Measurements from ENCODE around the gene SLC16A9.
"Not testable (repeated sequence)": the region's sequence is repeated elsewhere in the genome, so short reads cannot be mapped to it uniquely, and the experiment has no call there.

SLC16A9 gene

GRCh38 chr10:59734014-59734462, 24.4 kb upstream of the SLC16A9 start:
- POLR2A ChIA-PET = no interaction called here
- TF ChIP-seq FOXA1 (IDR thresholded peaks at IDR 0.05) (no peak), CTBP1 (IDR thresholded peaks at IDR 0.05; ENCODE audit: borderline replicate concordance) (no peak), ELF4 (IDR thresholded peaks at IDR 0.05) (no peak), ZNF384 (IDR thresholded peaks at IDR 0.05) (no peak), FOXK2 (IDR thresholded peaks at IDR 0.05) (no peak), BHLHE40 (IDR thresholded peaks at IDR 0.05; ENCODE audit: borderline replicate concordance) (no peak), PKNOX1 (IDR thresholded peaks at IDR 0.05) (no peak), ARNT (IDR thresholded peaks at IDR 0.05) (no peak), L3MBTL2 (conservative IDR thresholded peaks at IDR 0.05) (no peak), FOXM1 (IDR thresholded peaks at IDR 0.05; ENCODE audit: borderline replicate concordance) (no peak), SP1 (IDR thresholded peaks at IDR 0.05) (no peak), TARDBP (IDR thresholded peaks at IDR 0.05) (no peak), LEF1 (IDR thresholded peaks at IDR 0.05; ENCODE audit: borderline replicate concordance) (no peak), NFRKB (IDR thresholded peaks at IDR 0.05) (no peak), HDGF (IDR thresholded peaks at IDR 0.05; ENCODE audit: borderline replicate concordance) (no peak), SUZ12 (IDR thresholded peaks at IDR 0.05) (no peak)
- no peak for DNase-seq (ENCODE audit: extremely low spot score)
- CTCF ChIA-PET = no interaction called here

GRCh38 chr10:59733321-59734013, 23.8 kb upstream of the SLC16A9 start:
- POLR2A ChIA-PET; CTCF ChIA-PET; DNase-seq (ENCODE audit: extremely low spot score): not testable (repeated sequence)

DNA sequence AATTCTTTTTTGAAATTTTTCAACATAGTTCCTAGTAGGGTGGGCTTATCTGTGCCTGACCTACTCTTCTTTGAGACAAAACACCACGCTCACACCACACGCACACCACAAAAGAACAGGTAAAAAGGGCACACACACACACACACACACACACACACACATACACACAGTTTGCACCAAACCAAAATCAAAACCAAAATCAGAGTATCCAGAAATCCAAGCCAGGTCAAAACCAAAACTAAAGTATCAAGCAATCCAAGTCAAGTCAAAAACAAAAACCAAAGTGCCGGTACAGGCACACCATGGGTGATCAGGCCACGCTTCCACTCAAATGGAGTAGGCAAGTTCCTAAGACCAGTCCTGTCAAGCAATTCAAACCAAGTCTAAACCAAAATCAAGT, 23.2 kb upstream of the SLC16A9 start:
- POLR2A ChIA-PET; CTCF ChIA-PET; DNase-seq (ENCODE audit: extremely low spot score): not testable (repeated sequence)

- DNase-seq (ENCODE audit: extremely low spot score); CTCF ChIA-PET; POLR2A ChIA-PET: not testable (repeated sequence)
Measured at GRCh38 chr10:59729167-59729566, 19.5 kb upstream of the SLC16A9 start.

DNA sequence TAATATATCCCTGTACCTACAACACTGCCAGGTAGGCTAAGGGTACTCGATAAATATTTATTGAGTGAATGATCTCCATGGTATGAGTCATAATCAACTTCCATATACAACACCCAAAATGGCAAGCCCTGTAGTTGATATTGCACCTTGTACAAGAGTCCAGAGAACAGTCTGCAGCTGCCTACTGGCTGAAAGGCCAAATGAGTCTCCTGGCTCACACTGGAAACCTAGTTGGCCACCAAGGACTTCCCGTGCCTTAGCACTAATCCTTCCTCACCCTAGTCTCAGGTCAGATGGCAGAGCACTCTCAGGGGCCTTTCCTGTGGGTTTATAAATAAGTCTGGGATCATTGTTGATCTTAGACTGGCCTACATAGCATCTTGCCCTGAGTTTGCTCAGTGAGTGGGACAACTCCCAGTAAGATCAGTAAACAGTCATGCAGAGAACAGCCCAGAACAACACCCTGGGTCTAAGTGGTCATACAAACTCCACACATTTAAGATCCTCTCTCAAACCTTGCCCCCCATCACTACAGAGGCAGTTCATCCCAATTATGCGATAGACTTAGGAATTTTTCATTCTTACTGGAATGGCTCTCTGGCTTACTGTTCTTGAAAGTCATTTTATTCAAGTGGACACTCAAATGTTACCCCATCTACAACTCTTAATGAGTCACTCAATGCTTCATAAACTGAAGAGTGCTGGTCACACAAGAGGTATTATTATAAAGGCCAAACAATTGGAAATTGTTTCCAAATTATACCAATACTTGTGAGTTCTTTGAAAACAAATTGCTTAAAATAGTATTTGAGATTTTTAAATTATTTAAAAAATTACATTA, 14.7 kb upstream of the SLC16A9 start:
- no peak for DNase-seq (ENCODE audit: extremely low spot score)
- CTCF ChIA-PET = no interaction called here
- TF ChIP-seq SUZ12 (IDR thresholded peaks at IDR 0.05) = no peak
- no peak for TF ChIP-seq HDGF (IDR thresholded peaks at IDR 0.05; ENCODE audit: borderline replicate concordance)
- no peak for TF ChIP-seq CTBP1 (IDR thresholded peaks at IDR 0.05; ENCODE audit: borderline replicate concordance)
- no peak for TF ChIP-seq ZNF384 (IDR thresholded peaks at IDR 0.05)
- TF ChIP-seq BHLHE40 (IDR thresholded peaks at IDR 0.05; ENCODE audit: borderline replicate concordance) = no peak
- no peak for TF ChIP-seq L3MBTL2 (conservative IDR thresholded peaks at IDR 0.05)
- TF ChIP-seq PKNOX1 (IDR thresholded peaks at IDR 0.05) = no peak
- TF ChIP-seq FOXK2 (IDR thresholded peaks at IDR 0.05) = no peak
- POLR2A ChIA-PET = no interaction called here

GRCh38 chr10:59720377-59720776, 10.7 kb upstream of the SLC16A9 start:
- POLR2A ChIA-PET = no interaction called here
- CTCF ChIA-PET = no interaction called here

DNA sequence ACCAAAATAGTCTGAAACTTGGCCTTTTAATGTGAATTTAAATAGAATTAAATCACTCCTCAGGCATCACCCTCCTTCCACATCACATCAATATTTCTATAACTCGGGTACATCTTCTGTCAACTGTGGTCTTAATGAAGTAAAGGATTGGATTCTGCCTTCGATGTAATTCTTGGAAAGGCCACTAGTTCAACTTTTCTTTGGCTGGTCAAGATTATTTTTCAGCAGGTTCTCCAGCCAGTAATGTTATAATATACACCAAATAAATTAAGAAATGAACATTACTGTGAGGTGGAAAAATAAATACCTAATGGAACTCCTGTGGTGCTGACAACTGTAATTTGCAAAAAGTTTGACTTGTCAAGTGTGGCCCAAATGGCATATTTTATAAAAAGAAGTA, 9.7 kb upstream of the SLC16A9 start:
- CTCF ChIA-PET = interaction anchor here (1.3 kb wide), 1 partner anchor 10 kb away, joined by 5 read pairs; the partner anchor contains the start of gene SLC16A9
- DNase-seq (ENCODE audit: extremely low spot score) = peak; percentile 16

More at GRCh38 chr10:59720377-59720776, 10.7 kb upstream of the SLC16A9 start:
- DNase-seq (ENCODE audit: extremely low spot score) = no peak
- TF ChIP-seq L3MBTL2 (conservative IDR thresholded peaks at IDR 0.05) (no peak), FOXA1 (IDR thresholded peaks at IDR 0.05) (no peak), ARNT (IDR thresholded peaks at IDR 0.05) (no peak)

GRCh38 chr10:59718257-59718656, 8.6 kb upstream of the SLC16A9 start:
- no peak for DNase-seq (ENCODE audit: extremely low spot score)
- TF ChIP-seq CTBP1 (IDR thresholded peaks at IDR 0.05; ENCODE audit: borderline replicate concordance) (no peak), PKNOX1 (IDR thresholded peaks at IDR 0.05) (no peak), LEF1 (IDR thresholded peaks at IDR 0.05; ENCODE audit: borderline replicate concordance) (no peak), SP1 (IDR thresholded peaks at IDR 0.05) (no peak), FOXK2 (IDR thresholded peaks at IDR 0.05) (no peak), NFRKB (IDR thresholded peaks at IDR 0.05) (no peak), FOXM1 (IDR thresholded peaks at IDR 0.05; ENCODE audit: borderline replicate concordance) (no peak), BHLHE40 (IDR thresholded peaks at IDR 0.05; ENCODE audit: borderline replicate concordance) (no peak), TARDBP (IDR thresholded peaks at IDR 0.05) (no peak), SUZ12 (IDR thresholded peaks at IDR 0.05) (no peak), FOXA1 (IDR thresholded peaks at IDR 0.05) (no peak), ZNF384 (IDR thresholded peaks at IDR 0.05) (no peak), L3MBTL2 (conservative IDR thresholded peaks at IDR 0.05) (no peak), ELF4 (IDR thresholded peaks at IDR 0.05) (no peak), HDGF (IDR thresholded peaks at IDR 0.05; ENCODE audit: borderline replicate concordance) (no peak)
- ChIA-PET CTCF (interaction anchor here (1.3 kb wide), 1 partner anchor 9 kb away, joined by 5 read pairs; the partner anchor contains the start of gene SLC16A9), POLR2A (no interaction called here)

More for the DNA sequence above, 9.7 kb upstream of the SLC16A9 start:
- POLR2A ChIA-PET = no interaction called here
- TF ChIP-seq NFRKB (IDR thresholded peaks at IDR 0.05) (no peak), ARNT (IDR thresholded peaks at IDR 0.05) (no peak), HDGF (IDR thresholded peaks at IDR 0.05; ENCODE audit: borderline replicate concordance) (no peak), L3MBTL2 (conservative IDR thresholded peaks at IDR 0.05) (no peak), SP1 (IDR thresholded peaks at IDR 0.05) (no peak)

Measured in HEK293T (cell line).